Ureter (tissue), 1 donor: ENCODE measurements around the gene MEGF9. TPM values are rescaled to one million over a fixed set of nuclear protein-coding genes. Genes with fewer than 3 reads are reported as not detected.

Experiments
- DNase-seq: peaks from one replicate; pipeline ENCODE4 v3.0.0-alpha.2; 2020; ENCODE audit warnings: low spot score
- total RNA-seq: library from RNA; stranded (reverse); gene quantifications from one replicate; pipeline ENCODE4 v1.2.4, GENCODE V29; 2023
- donor health status: DM: yes; HTN: yes; CAD: no.

MEGF9 gene
- total RNA-seq, 1 donor from 2014 or later, result 22.3 TPM

- DNase-seq, result no peak
Observed at GRCh38 chr9:120730654-120731514, 16.6 kb upstream of the MEGF9 start.

GRCh38 chr9:120729791-120730241 lies 15.5 kb upstream of the MEGF9 start:
- no peak for DNase-seq

DNA sequence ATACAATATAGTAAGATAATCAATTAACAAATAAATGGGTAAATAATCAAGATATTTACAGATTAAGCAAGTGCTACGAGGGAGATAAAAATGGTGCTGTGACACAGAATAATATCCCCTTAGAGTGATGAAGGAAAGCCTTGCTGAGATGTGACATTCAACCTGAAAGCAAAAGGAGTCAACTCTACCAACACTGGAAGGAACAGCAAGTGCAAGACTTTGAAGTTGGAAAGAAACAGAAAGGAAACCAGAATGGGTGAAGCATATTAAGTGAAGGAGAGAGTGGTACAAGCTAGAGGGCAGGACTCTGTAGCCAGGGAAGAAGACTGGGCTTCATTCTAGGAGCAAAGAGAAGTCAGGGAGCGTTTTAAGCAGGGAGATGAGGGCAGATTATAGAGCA lies 12.2 kb upstream of the MEGF9 start:
- no peak for DNase-seq

- DNase-seq, result no peak
Observed at GRCh38 chr9:120725907-120726306, 11.6 kb upstream of the MEGF9 start.

DNA sequence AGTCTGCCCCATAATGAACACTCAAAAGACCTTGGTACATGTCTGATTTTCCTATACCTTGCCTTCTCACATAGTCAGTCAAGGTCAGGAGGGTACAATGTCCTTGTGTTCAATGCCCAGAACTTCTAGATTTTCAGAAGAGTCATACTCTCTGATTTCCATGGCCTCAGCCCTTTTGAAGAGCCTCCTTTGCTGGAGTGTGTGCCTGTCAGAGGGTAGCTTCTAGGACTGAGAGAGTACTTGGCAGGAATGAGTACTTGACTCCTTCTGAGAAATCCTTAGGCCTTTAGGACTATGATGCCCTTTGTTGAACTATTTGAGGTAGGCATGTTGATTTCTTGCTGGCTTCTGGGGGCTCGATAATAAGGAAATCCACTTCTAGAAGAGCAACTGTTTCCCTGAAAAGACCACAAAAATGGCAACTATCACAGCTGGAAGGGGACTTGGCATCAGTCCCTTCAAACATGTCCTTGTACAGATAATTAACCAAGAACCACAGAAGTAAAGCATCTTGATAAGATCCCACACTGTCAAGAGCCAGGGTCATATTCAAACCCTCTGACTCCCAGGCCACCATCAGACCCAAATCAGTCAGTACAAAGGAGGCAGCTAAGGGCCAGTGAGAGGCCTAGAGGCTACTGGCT lies 10.6 kb upstream of the MEGF9 start:
- no peak for DNase-seq

- DNase-seq, result no peak
Observed at GRCh38 chr9:120723565-120723964, 9.3 kb upstream of the MEGF9 start.

GRCh38 chr9:120720404-120720803 lies 6.1 kb upstream of the MEGF9 start:
- DNase-seq, result no peak

GRCh38 chr9:120718316-120718715 lies 4.0 kb upstream of the MEGF9 start:
- DNase-seq, result no peak

DNA sequence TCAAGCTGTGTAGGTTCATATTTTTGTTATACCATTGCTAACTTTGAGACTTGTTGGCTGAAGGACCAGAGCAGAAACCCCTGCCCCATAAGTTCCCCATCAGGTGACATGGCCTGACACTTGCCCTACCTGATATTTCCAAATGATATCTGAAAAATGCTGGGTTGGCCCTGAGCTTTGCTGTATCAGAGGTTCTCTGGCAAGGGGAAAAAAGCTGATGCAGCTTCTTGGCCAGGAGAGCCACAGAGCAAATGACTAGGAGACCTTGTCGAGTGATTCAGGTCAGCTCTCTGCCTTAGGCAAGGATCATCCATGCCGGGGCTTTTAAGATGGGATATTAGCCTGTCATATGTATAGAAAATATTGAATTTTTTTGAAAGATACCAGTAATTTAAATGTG lies 2.9 kb upstream of the MEGF9 start:
- no peak for DNase-seq

DNA sequence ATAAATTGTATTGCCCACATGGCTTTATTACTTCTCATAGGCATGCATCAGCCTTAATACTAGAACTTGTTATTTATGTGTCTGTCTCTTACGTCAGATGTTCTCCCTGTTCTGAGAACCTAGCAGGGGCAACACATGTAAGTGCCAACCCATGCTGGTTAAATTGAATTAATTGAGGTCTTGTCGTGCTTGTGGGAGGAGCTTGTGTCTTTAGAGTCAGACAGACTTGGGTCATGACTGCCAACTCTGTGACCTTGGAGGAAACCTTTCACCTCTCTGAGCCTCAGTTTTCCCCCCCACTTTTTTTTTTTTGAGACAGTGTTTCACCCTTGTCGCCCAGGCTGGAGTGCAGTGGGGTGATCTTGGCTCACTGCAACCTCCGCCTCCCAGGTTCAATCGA lies 2.2 kb upstream of the MEGF9 start:
- DNase-seq, result no peak

GRCh38 chr9:120715389-120715924 lies 1.2 kb upstream of the MEGF9 start:
- DNase-seq, result peak; percentile 70

DNA sequence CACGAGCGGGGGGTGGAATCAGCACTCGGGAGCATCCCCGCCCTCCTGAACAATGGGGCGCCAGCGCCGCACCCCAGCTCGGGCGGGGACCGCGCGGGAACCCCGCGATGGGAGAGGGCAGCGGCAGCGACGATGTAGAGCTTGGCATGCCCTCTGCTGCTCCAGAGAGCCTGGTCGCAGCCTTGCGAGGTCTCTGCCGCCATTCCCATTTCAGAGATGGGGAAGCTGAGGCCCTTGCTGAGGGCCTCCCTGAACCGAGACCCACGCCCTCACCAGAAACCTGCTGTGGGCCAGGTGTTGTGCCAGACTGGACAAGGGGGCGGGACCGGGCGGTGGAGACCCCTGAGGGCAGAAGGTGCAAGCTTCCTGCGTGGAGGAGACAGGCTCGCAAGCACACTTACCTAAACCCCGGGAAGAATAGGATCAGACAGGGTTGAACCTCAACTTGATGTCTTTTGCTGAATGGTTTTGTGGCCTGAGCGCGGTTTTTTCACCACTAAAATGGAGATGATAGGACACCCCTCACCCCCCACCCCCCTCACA lies 647 bp upstream of the MEGF9 start:
- DNase-seq, result peak; percentile 56

GRCh38 chr9:120713257-120714087 lies 798 bp downstream of the MEGF9 start:
- DNase-seq, result no peak

DNA sequence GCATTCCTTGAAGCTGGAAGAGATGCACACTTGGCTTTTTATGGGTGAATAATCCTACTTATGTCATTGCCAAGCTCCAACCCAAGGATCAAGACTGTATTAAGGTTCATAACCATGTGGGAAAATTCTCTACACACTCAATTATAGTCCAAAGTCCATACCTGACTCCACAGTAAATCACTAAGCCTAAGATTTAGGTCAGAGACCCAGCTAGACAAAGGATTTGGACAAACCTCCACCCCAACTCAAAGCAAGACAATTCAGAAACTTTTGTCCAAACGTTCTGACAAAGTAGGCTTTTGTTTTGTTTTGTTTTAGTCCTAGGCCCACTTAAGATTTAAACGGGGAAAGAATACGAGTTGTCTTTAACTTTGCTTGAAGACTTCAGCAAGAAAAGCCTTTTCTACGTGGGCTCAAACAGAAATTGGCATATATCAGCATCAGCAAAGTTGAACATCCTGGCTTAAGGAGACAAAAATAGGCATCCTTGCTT lies 1.7 kb downstream of the MEGF9 start:
- DNase-seq, result no peak

DNA sequence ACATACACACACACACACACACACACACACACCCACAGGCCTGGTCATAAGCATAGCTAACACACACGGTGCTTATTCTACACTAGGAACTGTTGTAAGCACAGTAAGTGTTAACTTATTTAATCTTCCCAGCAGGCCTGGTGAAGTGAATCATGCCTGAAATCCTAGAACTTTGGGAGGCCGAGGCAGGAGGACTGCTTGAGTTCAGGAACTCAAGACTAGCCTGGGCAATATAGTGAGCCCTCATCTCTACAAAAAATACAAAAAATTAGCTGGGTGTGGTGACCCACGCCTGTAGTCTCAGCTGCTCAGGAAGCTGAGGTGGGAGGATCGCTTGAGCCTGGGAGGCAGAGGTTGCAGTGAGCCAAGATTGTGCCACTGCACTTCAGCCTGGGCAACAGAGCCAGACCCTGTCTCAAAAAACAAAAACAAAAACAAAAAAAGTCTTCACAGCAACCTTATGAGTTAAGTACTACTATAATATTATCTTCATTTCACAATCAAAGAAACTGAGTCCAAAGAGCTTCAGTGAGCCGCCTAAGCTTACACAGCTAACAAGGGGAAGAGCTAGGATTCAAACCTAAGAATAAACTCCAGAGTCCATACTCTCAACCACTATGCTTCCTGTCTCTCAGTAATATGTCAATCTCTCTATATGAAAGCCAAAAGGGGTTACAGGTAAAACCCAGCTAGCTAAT lies 2.3 kb downstream of the MEGF9 start:
- DNase-seq, result no peak

DNA sequence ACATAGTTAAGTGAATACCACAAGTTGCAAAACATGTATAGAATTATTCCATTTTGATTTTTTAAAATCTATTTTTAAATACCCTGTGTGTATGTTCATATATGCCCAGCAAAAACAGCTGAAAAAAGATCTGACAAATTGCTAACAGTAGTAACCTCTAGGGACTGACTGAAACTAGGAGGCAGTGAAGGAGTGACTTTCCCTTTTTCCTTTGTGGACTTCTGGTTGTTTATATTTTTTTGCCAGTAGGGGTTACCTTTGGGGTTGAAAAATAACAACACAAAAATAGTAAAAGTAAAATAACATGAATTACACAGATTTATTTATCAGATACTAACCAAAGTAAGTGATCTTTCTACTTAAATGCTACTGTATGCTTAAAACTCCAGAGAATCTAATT lies 2.9 kb downstream of the MEGF9 start:
- no peak for DNase-seq

GRCh38 chr9:120710110-120710981 lies 3.9 kb downstream of the MEGF9 start:
- DNase-seq, result no peak

- no peak for DNase-seq
Observed at GRCh38 chr9:120708526-120709224, 5.6 kb downstream of the MEGF9 start.

- DNase-seq, result no peak
Observed at GRCh38 chr9:120707170-120707569, 7.1 kb downstream of the MEGF9 start.
